Right lobe of liver (tissue), 6 donors: Measurements from ENCODE around the gene RMC1. TPM values are rescaled to one million over a fixed set of nuclear protein-coding genes. Genes with fewer than 3 reads are reported as not detected.

ENCODE experiments used
- ATAC-seq, 4 donors: fragments of 200-7000 bp; cut with Tn5 transposase; one replicate each; pipeline ENCODE4 v1.9.1; 2020; ENCODE audit warnings: mild to moderate bottlenecking in 4 of 4, moderate library complexity in 4 of 4
- DNase-seq, 3 donors: peaks; one replicate each; pipeline ENCODE4 v3.0.0-alpha.2; 2020
- H3K27ac ChIP-seq, 3 donors: fragments of 200-600 bp; one replicate each; pipeline ENCODE4 v1.8.0; 2022
- H3K27me3 ChIP-seq, 2 donors: fragments of 200-600 bp; one replicate each; pipeline ENCODE4 v1.8.0; 2022
- H3K36me3 ChIP-seq, 4 donors: fragments of 200-600 bp; sonication (generic) in 1 of 4; one replicate each; pipeline versions ENCODE4 v1.5.1 to v1.8.0; 2017 to 2022; ENCODE audit warnings: control low read depth in 1 of 4
- H3K4me1 ChIP-seq, 4 donors: fragments of 200-600 bp; sonication (generic) in 1 of 4; one replicate each; pipeline versions ENCODE4 v1.5.1 to v1.8.0; 2017 to 2022; ENCODE audit warnings: control low read depth in 1 of 4
- H3K4me3 ChIP-seq, 3 donors: fragments of 200-600 bp; one replicate each; pipeline ENCODE4 v1.8.0; 2022
- H3K9me3 ChIP-seq, 4 donors: fragments of 200-600 bp; sonication (generic) in 1 of 4; one replicate each; pipeline versions ENCODE4 v1.5.1 to v1.8.0; 2017 to 2022; ENCODE audit warnings: control low read depth in 1 of 4
- POLR2A ChIP-seq: fragments of 450-650 bp; IDR thresholded peaks from one replicate; pipeline ENCODE4 v1.6.1; 2017; ENCODE audit warnings: antibody characterized with exemption, mild to moderate bottlenecking
- WGBS: methylation state at CpG from one replicate; pipeline ENCODE4 v1.1.6; 2018; ENCODE audit warnings: low coverage, low lambda C conversion rate; ENCODE audit not compliant: insufficient coverage; ENCODE audit errors: missing lambda C conversion rate; 5-methylcytosine and 5-hydroxymethylcytosine counted together
- intact Hi-C, 2 donors: fragments of 100-400 bp; cut with DNase I; formaldehyde crosslinking; loops; one replicate each; pipeline versions ENCODE4 v1.11.2 to v1.14.1; 2022
- total RNA-seq, 6 experiments: library from RNA; depleted of rRNA in 2 of 6; stranded (reverse); fragments of >200 nt in 2 of 6; fragmentation: NEBNext Ultra II Directional in 3 of 6; extraction: Animal tissue kit (Norgen Biotek cat#: 25700) in 3 of 6; gene quantifications; one replicate each; pipeline versions ENCODE4 v1.1.0 to v1.2.4, GENCODE V29; 2016 to 2023
- TF ChIP-seq, protein P1 (sequence below), 4 donors: fragments of 200-600 bp in 3 of 4; fragments of 450-650 bp in 1 of 4; IDR thresholded peaks; one replicate each; pipeline versions ENCODE4 v1.5.1 to v1.8.0; 2016 to 2022; ENCODE audit warnings: antibody characterized with exemption in 4 of 4, mild to moderate bottlenecking in 2 of 4
- donor health status: DM: no; HTN: yes; CAD: no.
- donor health status: DM: no; HTN: no; CAD: no.
- donor health status: DM: no; HTN: no; CAD: no.
- donor health status: DM: no; HTN: yes; CAD: no.
- donor health status: DM: no; HTN: yes; CAD: no.

RMC1 gene
- total RNA-seq, 6 experiments from 2014 or later: 16.8 to 24.5 (median 21.9) TPM

DNA sequence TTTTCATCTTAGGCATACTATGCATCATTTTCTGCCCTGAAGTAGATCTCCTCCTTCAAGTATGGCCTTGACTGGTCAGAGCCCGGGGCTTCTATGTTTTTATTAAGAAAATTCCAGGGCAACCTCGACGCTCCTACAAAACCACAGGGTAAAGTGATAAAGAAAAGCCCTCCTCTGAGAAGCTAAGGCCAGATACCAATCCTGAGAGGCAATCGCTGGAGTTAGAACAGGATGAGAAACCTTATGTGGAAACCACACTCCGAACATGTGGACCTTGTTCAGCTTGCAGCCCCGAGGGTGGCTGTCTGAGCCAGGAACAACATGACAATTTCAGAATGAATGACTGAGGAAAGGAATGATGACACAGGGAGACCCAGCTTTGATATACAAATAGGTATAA, 35.6 kb downstream of the RMC1 start:
- ATAC-seq: peak; percentile 44 to 64 (median 59)
- peaks cover 6 to 85% (median 29%) of the 10 kb centered on the region in 4 donors for H3K36me3 ChIP-seq

DNA sequence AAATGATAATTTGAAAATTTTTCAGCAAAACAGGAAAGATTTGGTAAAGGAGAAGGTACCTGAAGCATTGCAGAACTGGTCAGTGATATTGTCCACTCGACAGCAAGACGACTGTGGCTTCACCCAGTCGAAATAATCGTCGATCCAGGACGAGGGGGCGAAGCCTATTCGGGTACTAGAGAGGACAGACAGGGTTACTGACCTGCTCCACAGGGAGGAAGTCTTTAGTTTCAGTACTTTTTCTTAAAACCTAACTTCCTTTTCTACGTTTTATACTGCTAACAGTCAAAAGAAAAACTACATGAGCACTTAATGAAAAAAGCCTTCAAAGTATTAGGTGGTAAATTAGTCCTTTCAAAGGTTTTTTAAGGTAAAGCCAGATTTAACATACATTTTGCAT, 36.0 kb downstream of the RMC1 start:
- TF ChIP-seq POLR2A: no peak
- TF ChIP-seq, protein P1, sequence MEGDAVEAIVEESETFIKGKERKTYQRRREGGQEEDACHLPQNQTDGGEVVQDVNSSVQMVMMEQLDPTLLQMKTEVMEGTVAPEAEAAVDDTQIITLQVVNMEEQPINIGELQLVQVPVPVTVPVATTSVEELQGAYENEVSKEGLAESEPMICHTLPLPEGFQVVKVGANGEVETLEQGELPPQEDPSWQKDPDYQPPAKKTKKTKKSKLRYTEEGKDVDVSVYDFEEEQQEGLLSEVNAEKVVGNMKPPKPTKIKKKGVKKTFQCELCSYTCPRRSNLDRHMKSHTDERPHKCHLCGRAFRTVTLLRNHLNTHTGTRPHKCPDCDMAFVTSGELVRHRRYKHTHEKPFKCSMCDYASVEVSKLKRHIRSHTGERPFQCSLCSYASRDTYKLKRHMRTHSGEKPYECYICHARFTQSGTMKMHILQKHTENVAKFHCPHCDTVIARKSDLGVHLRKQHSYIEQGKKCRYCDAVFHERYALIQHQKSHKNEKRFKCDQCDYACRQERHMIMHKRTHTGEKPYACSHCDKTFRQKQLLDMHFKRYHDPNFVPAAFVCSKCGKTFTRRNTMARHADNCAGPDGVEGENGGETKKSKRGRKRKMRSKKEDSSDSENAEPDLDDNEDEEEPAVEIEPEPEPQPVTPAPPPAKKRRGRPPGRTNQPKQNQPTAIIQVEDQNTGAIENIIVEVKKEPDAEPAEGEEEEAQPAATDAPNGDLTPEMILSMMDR (IDR thresholded peaks at IDR 0.05): no peak
- H3K27me3 ChIP-seq: no peaks in the 10 kb centered on the region
- intact Hi-C loops: no loop called here
- ATAC-seq: no peak
- WGBS: 70% methylated on average over 9 of the region's 9 CpGs
- DNase-seq: no peak
- peak overlapping the region; percentile 1 to 82 (median 22) for H3K27ac ChIP-seq
- no peak overlapping the region for H3K4me3 ChIP-seq
- H3K9me3 ChIP-seq: no peaks in the 10 kb centered on the region
- peaks cover 6 to 85% (median 27%) of the 10 kb centered on the region in 4 donors for H3K36me3 ChIP-seq
- peaks cover 0 to 21% (median 0%) of the 10 kb centered on the region in 4 donors for H3K4me1 ChIP-seq

More for the DNA sequence above, 35.6 kb downstream of the RMC1 start:
- no peaks in the 10 kb centered on the region for H3K9me3 ChIP-seq
- intact Hi-C loops: no loop called here
- no peaks in the 10 kb centered on the region for H3K27me3 ChIP-seq
- DNase-seq: no peak
- TF ChIP-seq POLR2A: no peak
- TF ChIP-seq, protein P1 (IDR thresholded peaks at IDR 0.05): no peak
- H3K27ac ChIP-seq: peak overlapping the region in 2 of 3 donors; percentile 11 to 82
- WGBS: 43% methylated on average over 6 of the region's 6 CpGs
- H3K4me1 ChIP-seq: peaks cover 0 to 21% (median 0%) of the 10 kb centered on the region in 4 donors
- H3K4me3 ChIP-seq: no peak overlapping the region

DNA sequence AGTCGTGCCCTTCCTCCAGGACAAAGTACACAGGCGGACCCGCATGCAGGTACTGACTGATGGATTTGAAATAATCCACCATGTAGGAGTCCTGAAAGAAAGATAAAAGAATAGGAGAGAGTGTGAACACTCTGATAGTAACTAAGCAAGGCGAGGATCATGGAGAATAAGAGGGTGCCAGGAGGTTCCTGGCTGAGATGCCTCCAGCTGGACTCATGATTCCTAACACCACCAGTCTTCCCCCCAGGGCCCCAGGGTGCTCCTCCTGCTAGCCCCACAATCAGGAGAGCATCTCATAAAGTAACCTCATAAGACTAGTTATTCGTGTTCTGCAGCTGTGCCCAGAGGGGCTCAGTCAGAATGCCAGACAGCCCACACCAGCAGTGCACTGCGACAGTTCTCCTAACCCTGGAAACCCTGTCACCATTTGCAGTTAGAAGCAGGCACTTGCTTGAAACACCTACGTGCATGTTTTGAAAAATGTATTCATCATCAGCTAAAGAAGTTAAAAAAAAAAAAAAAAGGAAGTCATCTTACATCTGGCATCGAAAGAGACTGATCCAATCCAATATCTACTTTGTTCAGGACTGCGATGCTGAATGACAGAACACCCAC, 36.7 kb downstream of the RMC1 start:
- Histone ChIP-seq H3K4me3 (no peak overlapping the region), H3K36me3 (peaks cover 3 to 83% (median 25%) of the 10 kb centered on the region in 4 donors), H3K27ac (peak overlapping the region in 2 of 3 donors; percentile 46 to 82), H3K27me3 (no peaks in the 10 kb centered on the region), H3K4me1 (peaks cover 0 to 25% (median 0%) of the 10 kb centered on the region in 4 donors), H3K9me3 (no peaks in the 10 kb centered on the region)
- TF ChIP-seq, protein P1 (IDR thresholded peaks at IDR 0.05): no peak
- no peak for TF ChIP-seq POLR2A
- 57% methylated on average over 4 of the region's 9 CpGs for WGBS
- DNase-seq (no peak), ATAC-seq (no peak)
- intact Hi-C loops: no loop called here

DNA sequence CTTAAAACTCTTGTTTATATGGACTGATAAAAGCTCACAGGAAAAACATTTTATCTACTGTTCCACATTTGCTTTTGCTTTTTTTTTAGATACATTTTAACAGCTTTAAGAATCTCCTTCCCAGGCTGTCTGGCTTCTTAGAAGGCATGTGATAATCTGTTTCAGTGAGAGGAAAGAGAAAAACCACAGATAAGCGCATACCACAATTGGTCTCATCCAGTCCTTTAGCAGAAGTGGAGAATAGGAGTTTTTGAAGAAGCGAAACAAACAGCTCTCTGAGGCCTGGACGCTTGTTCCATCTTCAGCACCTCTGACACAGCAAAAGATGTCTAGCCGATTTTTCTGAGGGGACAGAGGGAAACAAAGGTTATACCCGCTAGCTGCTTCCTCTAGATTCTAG, 37.6 kb downstream of the RMC1 start:
- H3K27me3 ChIP-seq: no peaks in the 10 kb centered on the region
- no peak for TF ChIP-seq POLR2A
- TF ChIP-seq, protein P1 (IDR thresholded peaks at IDR 0.05): no peak
- ATAC-seq (peak in 3 of 4 donors; percentile 4 to 8 (median 7)), DNase-seq (no peak)
- H3K36me3 ChIP-seq: peaks cover 3 to 76% (median 20%) of the 10 kb centered on the region in 4 donors
- WGBS: 32% methylated on average over 5 of the region's 5 CpGs
- H3K4me3 ChIP-seq: no peak overlapping the region
- H3K4me1 ChIP-seq: peaks cover 0 to 32% (median 3%) of the 10 kb centered on the region in 4 donors
- no peak overlapping the region for H3K27ac ChIP-seq
- no peaks in the 10 kb centered on the region for H3K9me3 ChIP-seq
- intact Hi-C loops: no loop called here
